ENCODE data around the gene IL1RAPL2.
"Not testable (repeated sequence)": the region's sequence is repeated elsewhere in the genome, so short reads cannot be mapped to it uniquely, and the experiment has no call there.

Gene IL1RAPL2

DNA sequence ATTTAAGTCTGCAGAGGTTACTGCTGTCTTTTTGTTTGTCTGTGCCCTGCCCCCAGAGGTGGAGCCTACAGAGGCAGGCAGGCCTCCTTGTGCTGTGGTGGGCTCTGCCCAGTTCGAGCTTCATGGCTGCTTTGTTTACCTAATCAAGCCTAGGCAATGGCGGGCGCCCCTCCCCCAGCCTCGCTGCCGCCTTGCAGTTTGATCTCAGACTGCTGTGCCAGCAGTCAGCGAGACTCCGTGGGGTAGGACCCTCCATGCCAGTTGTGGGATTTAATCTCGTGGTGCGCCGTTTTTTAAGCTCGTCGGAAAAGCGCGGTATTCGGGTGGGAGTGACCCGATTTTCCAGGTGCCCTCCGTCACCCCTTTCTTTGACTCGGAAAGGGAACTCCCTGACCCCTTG lies 111.5 kb downstream of the IL1RAPL2 start:
- not testable (repeated sequence) for DNase-seq

DNA sequence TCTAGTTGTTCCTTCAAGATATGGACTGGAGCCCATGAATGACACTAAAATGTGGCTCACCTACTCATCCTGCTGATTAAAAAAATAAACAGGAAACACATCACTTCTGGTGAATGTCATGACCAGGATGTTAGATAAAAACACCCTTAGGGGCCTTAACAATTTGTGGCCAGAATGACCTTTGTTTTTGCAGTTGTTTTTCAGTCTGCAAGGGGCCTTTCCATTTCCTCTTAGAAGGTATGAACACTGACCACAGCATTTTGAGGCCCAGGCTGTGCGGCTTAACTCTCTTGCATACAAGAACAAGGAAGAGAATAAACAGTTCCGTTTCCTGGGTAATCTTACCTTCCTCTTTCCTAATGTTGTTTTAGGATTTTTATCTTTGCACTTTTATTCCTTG lies 113.2 kb downstream of the IL1RAPL2 start:
- no peak for DNase-seq

- no peak for DNase-seq
Measured at GRCh38 chrX:104681214-104681613, 115.2 kb downstream of the IL1RAPL2 start.

DNA sequence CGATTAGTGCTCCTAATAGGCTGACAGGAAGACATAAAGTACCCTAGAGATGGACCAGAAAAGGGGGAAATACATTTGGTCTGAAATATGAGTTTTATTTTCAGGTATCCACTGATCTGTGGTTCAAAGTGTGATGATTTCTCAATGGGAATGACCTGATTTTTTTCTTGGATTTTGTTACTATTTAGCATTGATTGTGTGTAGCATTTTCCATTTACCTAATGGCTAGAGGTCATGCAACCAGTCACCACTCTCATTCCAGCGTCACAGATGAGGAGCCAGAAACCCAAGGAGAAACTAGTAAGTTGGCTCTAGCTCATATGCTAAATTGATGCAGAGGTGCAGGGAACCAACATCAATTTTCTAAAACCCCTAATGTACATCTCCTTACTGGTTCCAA lies 118.1 kb downstream of the IL1RAPL2 start:
- no peak for DNase-seq

DNA sequence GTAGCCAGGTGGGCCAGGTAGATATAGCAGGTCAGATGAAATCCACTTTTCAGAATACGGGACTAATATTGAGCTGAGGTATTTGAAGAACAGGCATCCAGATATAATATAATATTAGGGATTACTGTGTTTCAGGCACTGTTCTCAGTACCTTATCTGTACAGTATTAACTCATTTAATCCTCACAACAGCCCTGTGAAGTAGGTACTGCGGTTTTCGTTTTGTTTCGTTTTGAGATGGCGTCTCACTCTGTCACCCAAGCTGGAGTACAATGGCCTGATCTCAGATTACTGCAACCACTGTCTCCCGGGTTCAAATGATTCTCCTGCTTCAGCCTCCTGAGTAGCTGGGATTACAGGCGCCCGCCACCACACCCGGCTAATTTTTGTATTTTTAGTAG lies 129.6 kb downstream of the IL1RAPL2 start:
- no peak for DNase-seq

- no peak for DNase-seq
Measured at GRCh38 chrX:104696667-104697066, 130.7 kb downstream of the IL1RAPL2 start.

DNA sequence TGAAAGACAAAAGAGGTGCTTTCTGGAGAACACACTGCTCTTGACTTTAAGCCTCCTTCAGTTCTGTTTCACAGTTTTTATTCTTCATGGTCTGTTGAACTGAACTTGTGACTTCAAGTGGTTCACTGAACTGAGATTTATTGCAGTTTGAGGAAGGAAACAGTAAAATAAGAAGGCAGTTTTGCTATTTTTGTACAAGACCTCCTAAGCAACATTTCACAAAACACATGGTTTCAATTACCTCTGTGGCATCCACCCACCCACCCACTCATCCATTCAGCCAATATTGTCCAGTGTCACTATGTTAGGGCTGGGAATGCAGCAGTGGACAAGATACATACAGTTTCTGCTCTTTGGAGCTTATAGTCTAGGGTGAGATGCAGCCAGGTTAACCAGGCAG lies 131.3 kb downstream of the IL1RAPL2 start:
- no peak for DNase-seq

DNA sequence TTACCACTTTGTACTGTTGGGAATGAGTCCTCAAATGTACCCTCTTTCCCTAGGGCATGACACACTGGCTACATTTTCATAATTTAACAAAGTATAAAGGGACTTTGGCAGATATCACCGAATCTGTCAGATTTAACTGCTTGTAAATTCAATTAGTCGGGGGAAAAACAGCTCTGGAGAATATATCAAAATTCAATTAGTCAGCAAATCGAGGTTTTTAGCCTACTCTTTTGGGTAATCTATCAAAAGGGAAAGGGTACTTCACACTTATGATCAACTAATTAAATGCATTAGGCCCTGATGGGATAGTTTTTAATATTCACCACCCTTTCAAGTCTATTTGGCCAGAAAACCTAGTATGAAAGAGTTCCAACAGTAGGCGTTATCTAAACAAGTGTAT lies 141.0 kb downstream of the IL1RAPL2 start:
- DNase-seq: no peak

DNA sequence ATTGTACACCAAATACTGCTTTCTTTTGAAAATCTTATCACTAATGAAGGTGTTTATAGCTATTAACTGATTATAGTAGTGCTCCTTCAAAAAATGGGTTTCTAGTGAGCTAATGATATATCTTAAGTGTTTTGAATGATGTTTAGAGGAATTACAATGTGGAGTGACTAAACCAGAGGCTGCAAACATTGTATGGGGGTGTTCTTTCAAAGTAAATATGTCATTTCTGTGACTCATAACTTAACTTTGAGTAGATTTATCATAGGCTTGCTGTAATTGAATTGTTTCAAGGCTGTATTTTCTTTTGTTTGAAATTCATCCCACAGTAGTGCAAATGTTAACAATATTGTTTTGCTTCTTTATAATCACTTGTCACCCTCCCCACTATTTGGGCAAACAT lies 141.6 kb downstream of the IL1RAPL2 start:
- DNase-seq: no peak

DNA sequence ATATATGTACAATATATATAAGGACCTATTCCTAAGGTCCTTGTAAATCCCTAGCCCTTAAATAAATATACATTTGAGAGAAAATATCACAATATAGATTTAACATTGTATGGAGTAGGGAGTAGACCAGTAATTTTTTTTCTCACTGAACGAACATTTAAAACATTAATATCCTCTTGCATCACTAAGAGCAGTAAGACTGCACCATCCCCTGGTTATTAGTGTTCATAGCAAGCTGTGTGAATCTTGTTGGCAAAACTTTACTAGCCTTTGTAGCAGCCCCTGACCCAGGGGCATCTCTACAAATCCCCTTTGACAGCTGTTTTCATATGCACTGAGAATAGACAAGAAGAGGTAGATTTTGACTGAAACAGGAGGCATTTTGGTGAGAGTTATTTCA lies 146.5 kb downstream of the IL1RAPL2 start:
- no peak for DNase-seq

DNA sequence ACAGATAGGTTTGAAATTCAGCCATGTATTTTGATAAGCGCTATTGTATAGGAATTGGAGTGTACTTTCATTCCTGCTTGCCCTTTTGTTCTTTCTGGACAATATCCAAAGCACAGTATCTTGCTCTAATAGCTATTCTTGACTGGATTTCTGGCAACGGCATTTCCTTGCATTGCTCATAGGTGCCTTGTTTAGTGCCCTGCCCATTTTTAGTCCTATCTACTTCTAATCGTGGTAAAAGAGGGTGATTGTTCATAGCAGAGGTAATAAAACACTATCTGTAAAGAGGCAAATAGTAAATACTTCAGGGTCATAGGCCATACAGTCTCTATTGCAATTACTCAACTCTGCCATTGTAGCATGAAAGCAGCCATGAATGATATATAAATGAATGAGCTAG lies 155.9 kb downstream of the IL1RAPL2 start:
- no peak for DNase-seq

- DNase-seq: no peak
Measured at GRCh38 chrX:104728456-104728855, 162.5 kb downstream of the IL1RAPL2 start.

GRCh38 chrX:104742355-104742754 lies 176.4 kb downstream of the IL1RAPL2 start:
- no peak for DNase-seq

- no peak for DNase-seq
Measured at GRCh38 chrX:104745152-104745551, 179.2 kb downstream of the IL1RAPL2 start.

GRCh38 chrX:104749951-104750610 lies 184.1 kb downstream of the IL1RAPL2 start:
- DNase-seq: no peak

- no peak for DNase-seq
Measured at GRCh38 chrX:104762641-104763040, 196.6 kb downstream of the IL1RAPL2 start.

GRCh38 chrX:104789784-104790183 lies 223.8 kb downstream of the IL1RAPL2 start:
- DNase-seq: no peak

- no peak for DNase-seq
Measured at GRCh38 chrX:104795804-104796203, 229.8 kb downstream of the IL1RAPL2 start.

DNA sequence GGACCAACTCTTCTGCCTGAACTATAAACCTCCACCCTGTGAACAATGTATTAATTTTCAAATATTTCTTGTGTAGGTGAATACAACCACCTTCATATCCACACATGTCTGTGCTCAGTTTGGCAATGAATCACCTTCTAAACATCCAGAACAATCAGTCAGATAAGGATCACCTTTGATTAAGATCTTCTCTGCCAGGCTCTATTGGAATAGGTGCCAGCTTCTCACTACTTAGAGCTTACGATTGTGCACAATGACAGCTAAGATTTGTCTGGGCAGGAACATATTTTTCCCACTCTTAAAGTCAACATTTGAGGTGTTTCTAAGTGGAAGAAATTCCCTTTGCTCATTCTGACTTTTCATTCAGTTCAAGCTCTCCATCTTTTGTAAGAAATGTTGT lies 237.2 kb downstream of the IL1RAPL2 start:
- DNase-seq: no peak

GRCh38 chrX:104806346-104806745 lies 240.3 kb downstream of the IL1RAPL2 start:
- no peak for DNase-seq

DNA sequence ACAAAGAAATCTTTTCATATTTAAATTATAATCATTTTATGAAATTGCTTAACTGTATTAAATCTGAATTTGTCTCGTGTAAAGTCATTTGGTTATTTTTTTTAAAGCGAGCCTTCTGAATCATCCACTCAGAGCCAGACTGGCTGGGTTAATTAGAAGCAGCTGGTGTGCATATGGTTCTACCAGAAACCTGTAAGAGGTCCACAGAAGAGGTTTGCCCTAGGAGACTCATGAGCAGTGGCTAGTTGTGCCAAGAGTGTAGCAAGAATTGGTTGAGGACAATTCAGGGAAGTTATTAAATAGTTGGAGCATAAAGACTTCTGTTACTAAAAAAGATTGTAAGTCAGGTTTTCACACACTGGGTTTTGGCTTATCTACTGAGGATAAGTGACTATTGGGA lies 267.4 kb downstream of the IL1RAPL2 start:
- DNase-seq: no peak

- DNase-seq: no peak
Measured at GRCh38 chrX:104842646-104843045, 276.6 kb downstream of the IL1RAPL2 start.

- no peak for DNase-seq
Measured at GRCh38 chrX:104852241-104852640, 286.2 kb downstream of the IL1RAPL2 start.

DNA sequence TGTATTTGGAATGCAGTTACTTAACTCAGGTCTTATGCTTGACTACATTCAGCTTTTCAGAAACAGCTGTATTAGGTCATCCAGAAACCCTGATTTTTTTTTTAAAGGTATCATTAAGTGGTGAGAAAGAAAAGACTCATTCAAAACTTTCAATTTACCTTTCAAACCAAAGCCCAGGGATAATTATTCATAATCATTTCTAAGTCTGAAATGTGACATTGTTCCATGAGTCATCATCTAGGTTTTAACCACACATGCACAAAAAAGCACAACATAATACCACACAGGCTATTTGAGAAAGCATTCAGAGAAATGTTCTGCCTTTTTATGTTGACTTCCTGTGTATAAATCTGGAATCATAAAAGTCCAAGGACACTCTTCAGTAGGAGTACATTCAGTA lies 288.2 kb downstream of the IL1RAPL2 start:
- DNase-seq: no peak

DNA sequence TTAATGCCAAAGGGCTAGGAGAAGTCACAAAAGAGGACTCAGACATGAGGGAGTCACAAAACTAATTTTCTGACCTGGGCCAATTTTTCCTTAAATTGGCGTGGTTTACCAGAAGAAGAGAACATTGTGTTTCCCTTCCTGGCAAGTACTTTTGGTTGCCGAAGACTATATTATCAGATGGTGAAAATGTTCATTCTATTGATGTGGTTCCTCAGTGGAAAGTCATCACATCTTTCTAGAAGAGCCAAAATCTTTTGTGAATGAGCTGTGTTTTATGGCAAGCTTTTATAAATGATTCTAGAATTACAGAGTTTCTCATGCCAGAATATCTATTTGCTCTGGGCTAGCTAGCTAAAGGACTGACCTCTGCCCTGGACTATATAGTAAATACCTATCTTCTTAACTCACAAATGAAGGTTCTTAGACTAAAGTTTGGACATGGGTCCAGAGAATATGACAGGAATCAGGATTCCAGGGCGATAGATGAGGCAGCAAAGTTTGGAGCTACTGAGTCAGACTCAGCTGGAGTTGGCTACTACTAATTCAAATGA lies 288.9 kb downstream of the IL1RAPL2 start:
- no peak for DNase-seq

All from inflammatory macrophage treated with lipopolysaccharide for 1 hour (primary cell).